Skeletal muscle satellite cell (primary cell): Measurements from ENCODE around the gene VSNL1.

Source experiments
- H3K27me3 ChIP-seq: 2 replicates; pipeline ENCODE4 v1.7.0; 2013; ENCODE audit warnings: low read length; ENCODE audit not compliant: control insufficient read depth, insufficient read depth
- H3K36me3 ChIP-seq: 2 replicates; pipeline ENCODE4 v1.7.0; 2013; ENCODE audit warnings: mild to moderate bottlenecking, control low read depth, low read length; ENCODE audit not compliant: insufficient read depth
- H3K4me1 ChIP-seq: 2 replicates; pipeline ENCODE4 v1.7.0; 2013; ENCODE audit warnings: low read length; ENCODE audit not compliant: control insufficient read depth, insufficient read depth
- H3K4me2 ChIP-seq: 2 replicates; pipeline ENCODE4 v1.7.0; 2013; ENCODE audit warnings: mild to moderate bottlenecking, low read length
- H3K4me3 ChIP-seq: 2 replicates; pipeline ENCODE4 v1.7.0; 2013; ENCODE audit warnings: low read length
- H3K9ac ChIP-seq: 2 replicates; pipeline ENCODE4 v1.7.0; 2013; ENCODE audit warnings: mild to moderate bottlenecking, low read depth, low read length, moderate library complexity
- H3K9me3 ChIP-seq: replicated peaks from 2 replicates; pipeline ENCODE4 v1.7.0; 2013; ENCODE audit warnings: mild to moderate bottlenecking, control low read depth, low read length

Gene VSNL1

GRCh38 chr2:17522303-17522702 is 18.2 kb upstream of the VSNL1 start:
- Histone ChIP-seq H3K27me3 (peaks cover 30% of the 10 kb centered on the region), H3K9me3 (no peaks in the 10 kb centered on the region), H3K9ac (no peak overlapping the region), H3K4me2 (no peak overlapping the region), H3K36me3 (no peaks in the 10 kb centered on the region), H3K4me1 (peaks cover 6% of the 10 kb centered on the region), H3K4me3 (no peak overlapping the region)

- Histone ChIP-seq H3K9ac (no peak overlapping the region), H3K9me3 (no peaks in the 10 kb centered on the region), H3K36me3 (no peaks in the 10 kb centered on the region), H3K4me3 (no peak overlapping the region), H3K4me1 (no peaks in the 10 kb centered on the region), H3K27me3 (peaks cover 33% of the 10 kb centered on the region), H3K4me2 (no peak overlapping the region)
Observed at GRCh38 chr2:17529771-17530170, 10.7 kb upstream of the VSNL1 start.

GRCh38 chr2:17533546-17533945 is 7.0 kb upstream of the VSNL1 start:
- Histone ChIP-seq H3K4me2 (no peak overlapping the region), H3K27me3 (peaks cover 43% of the 10 kb centered on the region), H3K9me3 (no peaks in the 10 kb centered on the region), H3K4me3 (no peak overlapping the region), H3K4me1 (peaks cover under 1% of the 10 kb centered on the region), H3K9ac (no peak overlapping the region), H3K36me3 (no peaks in the 10 kb centered on the region)

- Histone ChIP-seq H3K4me2 (no peak overlapping the region), H3K9ac (no peak overlapping the region), H3K9me3 (no peaks in the 10 kb centered on the region), H3K27me3 (peaks cover 60% of the 10 kb centered on the region), H3K36me3 (no peaks in the 10 kb centered on the region), H3K4me1 (peaks cover 24% of the 10 kb centered on the region), H3K4me3 (no peak overlapping the region)
Observed at GRCh38 chr2:17536416-17536815, 4.1 kb upstream of the VSNL1 start.

- peaks cover 25% of the 10 kb centered on the region for H3K4me1 ChIP-seq
- peak overlapping the region; percentile 60 for H3K9ac ChIP-seq
- H3K36me3 ChIP-seq, result no peaks in the 10 kb centered on the region
- peak overlapping the region; percentile 88 for H3K4me2 ChIP-seq
- peak overlapping the region; percentile 76 for H3K4me3 ChIP-seq
- H3K27me3 ChIP-seq, result peaks cover 69% of the 10 kb centered on the region
- no peaks in the 10 kb centered on the region for H3K9me3 ChIP-seq
Observed at GRCh38 chr2:17538022-17538843, 2.3 kb upstream of the VSNL1 start.

GRCh38 chr2:17538844-17539554 is 1.5 kb upstream of the VSNL1 start:
- H3K27me3 ChIP-seq, result peaks cover 69% of the 10 kb centered on the region
- H3K4me2 ChIP-seq, result peak overlapping the region; percentile 88
- peak overlapping the region; percentile 76 for H3K4me3 ChIP-seq
- H3K36me3 ChIP-seq, result no peaks in the 10 kb centered on the region
- H3K9me3 ChIP-seq, result no peaks in the 10 kb centered on the region
- H3K9ac ChIP-seq, result peak overlapping the region; percentile 60
- H3K4me1 ChIP-seq, result peaks cover 25% of the 10 kb centered on the region

GRCh38 chr2:17539611-17540092 is 844 bp upstream of the VSNL1 start:
- Histone ChIP-seq H3K4me3 (peak overlapping the region; percentile 76), H3K4me1 (peaks cover 28% of the 10 kb centered on the region), H3K9ac (no peak overlapping the region), H3K27me3 (peaks cover 73% of the 10 kb centered on the region), H3K36me3 (no peaks in the 10 kb centered on the region), H3K9me3 (no peaks in the 10 kb centered on the region), H3K4me2 (peak overlapping the region; percentile 88)

GRCh38 chr2:17540813-17541530 is 476 bp downstream of the VSNL1 start:
- Histone ChIP-seq H3K4me3 (peak overlapping the region; percentile 67), H3K9me3 (no peaks in the 10 kb centered on the region), H3K27me3 (peaks cover 75% of the 10 kb centered on the region), H3K4me1 (peaks cover 28% of the 10 kb centered on the region), H3K9ac (peak overlapping the region; percentile 38), H3K36me3 (no peaks in the 10 kb centered on the region), H3K4me2 (peak overlapping the region; percentile 87)

GRCh38 chr2:17541531-17541950 is 1.0 kb downstream of the VSNL1 start:
- H3K27me3 ChIP-seq, result peaks cover 74% of the 10 kb centered on the region
- H3K9me3 ChIP-seq, result no peaks in the 10 kb centered on the region
- H3K36me3 ChIP-seq, result no peaks in the 10 kb centered on the region
- peak overlapping the region; percentile 87 for H3K4me2 ChIP-seq
- peaks cover 28% of the 10 kb centered on the region for H3K4me1 ChIP-seq
- H3K9ac ChIP-seq, result no peak overlapping the region
- H3K4me3 ChIP-seq, result peak overlapping the region; percentile 67

- Histone ChIP-seq H3K9ac (no peak overlapping the region), H3K4me3 (no peak overlapping the region), H3K9me3 (no peaks in the 10 kb centered on the region), H3K36me3 (no peaks in the 10 kb centered on the region), H3K4me2 (no peak overlapping the region), H3K4me1 (peaks cover 28% of the 10 kb centered on the region), H3K27me3 (peaks cover 83% of the 10 kb centered on the region)
Observed at GRCh38 chr2:17542471-17542870, 2.0 kb downstream of the VSNL1 start.

GRCh38 chr2:17543131-17543660 is 2.7 kb downstream of the VSNL1 start:
- Histone ChIP-seq H3K9me3 (no peaks in the 10 kb centered on the region), H3K4me3 (no peak overlapping the region), H3K27me3 (peaks cover 85% of the 10 kb centered on the region), H3K9ac (no peak overlapping the region), H3K4me1 (peaks cover 28% of the 10 kb centered on the region), H3K4me2 (no peak overlapping the region), H3K36me3 (no peaks in the 10 kb centered on the region)
